HEK293T (cell line): ENCODE measurements around the gene MASP1.
"Not testable (repeated sequence)": the region's sequence is repeated elsewhere in the genome, so short reads cannot be mapped to it uniquely, and the experiment has no call there.

ENCODE experiments used
- CTCF ChIA-PET: fragments of 350-600 bp; formaldehyde crosslinking; extraction: SDS; loops from one replicate; lab custom pipeline; 2021; ENCODE audit warnings: antibody characterized with exemption, inconsistent platforms; lab: Yijun Ruan, JAX
- POLR2A ChIA-PET: fragments of 350-600 bp; formaldehyde crosslinking; extraction: SDS; loops from one replicate; lab custom pipeline; 2020; ENCODE audit warnings: antibody characterized with exemption, inconsistent platforms; lab: Yijun Ruan, JAX
- DNase-seq: peaks from one replicate; pipeline ENCODE4 v3.0.0; 2012; ENCODE audit warnings: mixed read lengths; ENCODE audit errors: extremely low spot score
- ARNT ChIP-seq: fragments of 450-650 bp; IDR thresholded peaks from 2 replicates; pipeline ENCODE4 v1.6.1; 2017; ENCODE audit warnings: mild to moderate bottlenecking
- BHLHE40 ChIP-seq: fragments of 450-650 bp; IDR thresholded peaks from 2 replicates; pipeline ENCODE4 v1.6.1; 2016; ENCODE audit warnings: mild to moderate bottlenecking, moderate library complexity, borderline replicate concordance
- CTBP1 ChIP-seq: fragments of 450-650 bp; IDR thresholded peaks from 2 replicates; pipeline ENCODE4 v1.6.1; 2016; ENCODE audit warnings: borderline replicate concordance
- ELF4 ChIP-seq: fragments of 450-650 bp; IDR thresholded peaks from 2 replicates; pipeline ENCODE4 v1.6.1; 2017; ENCODE audit warnings: antibody characterized with exemption
- FOXA1 ChIP-seq: fragments of 450-650 bp; IDR thresholded peaks from 2 replicates; pipeline ENCODE4 v1.6.1; 2016; ENCODE audit warnings: mild to moderate bottlenecking
- FOXK2 ChIP-seq: fragments of 450-650 bp; IDR thresholded peaks from 2 replicates; pipeline ENCODE4 v1.6.1; 2016; ENCODE audit warnings: mild to moderate bottlenecking
- FOXM1 ChIP-seq: fragments of 450-650 bp; IDR thresholded peaks from 2 replicates; pipeline ENCODE4 v1.6.1; 2017; ENCODE audit warnings: mild to moderate bottlenecking, borderline replicate concordance
- HDGF ChIP-seq: fragments of 450-650 bp; IDR thresholded peaks from 2 replicates; pipeline ENCODE4 v1.6.1; 2017; ENCODE audit warnings: antibody characterized with exemption, borderline replicate concordance
- L3MBTL2 ChIP-seq: fragments of 450-650 bp; conservative IDR thresholded peaks from 2 replicates; pipeline ENCODE4 v1.6.1; 2016; ENCODE audit warnings: mild to moderate bottlenecking
- LEF1 ChIP-seq: fragments of 450-650 bp; IDR thresholded peaks from 2 replicates; pipeline ENCODE4 v1.6.1; 2017; ENCODE audit warnings: mild to moderate bottlenecking, borderline replicate concordance
- NFRKB ChIP-seq: fragments of 450-650 bp; IDR thresholded peaks from 2 replicates; pipeline ENCODE4 v1.6.1; 2016; ENCODE audit warnings: mild to moderate bottlenecking, moderate library complexity
- PKNOX1 ChIP-seq: fragments of 450-650 bp; IDR thresholded peaks from 2 replicates; pipeline ENCODE4 v1.6.1; 2016
- SP1 ChIP-seq: fragments of 450-650 bp; IDR thresholded peaks from 2 replicates; pipeline ENCODE4 v1.6.1; 2017
- SUZ12 ChIP-seq: fragments of 450-650 bp; IDR thresholded peaks from 2 replicates; pipeline ENCODE4 v1.6.1; 2016; ENCODE audit warnings: mild to moderate bottlenecking
- TARDBP ChIP-seq: fragments of 450-650 bp; IDR thresholded peaks from 2 replicates; pipeline ENCODE4 v1.6.1; 2016
- ZNF384 ChIP-seq: fragments of 450-650 bp; IDR thresholded peaks from 2 replicates; pipeline ENCODE4 v1.6.1; 2016

The MASP1 gene

GRCh38 chr3:187207062-187207461 is 84.5 kb downstream of the MASP1 start:
- ChIA-PET CTCF (no interaction called here), POLR2A (no interaction called here)
- TF ChIP-seq TARDBP (no peak), LEF1 (no peak), PKNOX1 (no peak), SP1 (no peak), FOXK2 (no peak), ELF4 (no peak), FOXA1 (no peak), HDGF (no peak), ARNT (no peak), NFRKB (no peak)
- no peak for DNase-seq

GRCh38 chr3:187205683-187206082 is 85.9 kb downstream of the MASP1 start:
- POLR2A ChIA-PET: no interaction called here
- CTCF ChIA-PET: no interaction called here
- DNase-seq: no peak
- TF ChIP-seq L3MBTL2 (no peak), TARDBP (no peak), ZNF384 (no peak), CTBP1 (no peak), BHLHE40 (no peak), LEF1 (no peak), FOXK2 (no peak), SUZ12 (no peak), ELF4 (no peak), ARNT (no peak), FOXA1 (no peak), NFRKB (no peak), SP1 (no peak)

- POLR2A ChIA-PET: not testable (repeated sequence)
Measured at GRCh38 chr3:187199463-187200050, 92.0 kb downstream of the MASP1 start.

GRCh38 chr3:187198490-187198889 is 93.0 kb downstream of the MASP1 start:
- POLR2A ChIA-PET: no interaction called here

More at GRCh38 chr3:187199463-187200050, 92.0 kb downstream of the MASP1 start:
- DNase-seq, CTCF ChIA-PET: not testable (repeated sequence)

GRCh38 chr3:187197335-187197649 is 94.2 kb downstream of the MASP1 start, which contains the start of gene RTP1:
TSS of gene RTP1 (plus strand) at chr3:187197486. CDS start at chr3:187197516, 30 bp downstream.
- TF ChIP-seq ARNT: no peak
- no peak for TF ChIP-seq NFRKB
- TF ChIP-seq FOXA1: no peak
- TF ChIP-seq ELF4: no peak
- TF ChIP-seq PKNOX1: no peak
- TF ChIP-seq SP1: no peak
- TF ChIP-seq HDGF: no peak
- no peak for TF ChIP-seq SUZ12
- no peak for TF ChIP-seq TARDBP
- TF ChIP-seq FOXK2: no peak
- DNase-seq: no peak
- ChIA-PET POLR2A (no interaction called here), CTCF (no interaction called here)

More at GRCh38 chr3:187198490-187198889, 93.0 kb downstream of the MASP1 start:
- TF ChIP-seq FOXK2 (no peak), LEF1 (no peak), HDGF (no peak), NFRKB (no peak)
- no peak for DNase-seq
- CTCF ChIA-PET: no interaction called here

- no peak for DNase-seq
- POLR2A ChIA-PET: no interaction called here
- no peak for TF ChIP-seq ELF4
- TF ChIP-seq NFRKB: no peak
- TF ChIP-seq BHLHE40: no peak
- no peak for TF ChIP-seq ZNF384
- TF ChIP-seq SUZ12: no peak
- TF ChIP-seq FOXK2: no peak
- TF ChIP-seq CTBP1: no peak
- TF ChIP-seq HDGF: no peak
- TF ChIP-seq ARNT: no peak
- TF ChIP-seq FOXM1: no peak
- TF ChIP-seq LEF1: no peak
- TF ChIP-seq TARDBP: no peak
- TF ChIP-seq L3MBTL2: no peak
- no peak for TF ChIP-seq SP1
- CTCF ChIA-PET: no interaction called here
Measured at GRCh38 chr3:187196573-187197334, 94.8 kb downstream of the MASP1 start.

GRCh38 chr3:187193181-187193580 is 98.4 kb downstream of the MASP1 start:
- TF ChIP-seq FOXA1 (no peak), FOXM1 (no peak), ARNT (no peak), SUZ12 (no peak), LEF1 (no peak), ZNF384 (no peak), TARDBP (no peak), BHLHE40 (no peak), HDGF (no peak), NFRKB (no peak), PKNOX1 (no peak), ELF4 (no peak), SP1 (no peak), FOXK2 (no peak), L3MBTL2 (no peak), CTBP1 (no peak)
- CTCF ChIA-PET: no interaction called here
- no peak for DNase-seq
- POLR2A ChIA-PET: no interaction called here
